AG09319 (cell line): ENCODE measurements around the gene SLC2A6.

ENCODE experiments used
- DNase-seq: peaks from one replicate; pipeline ENCODE4 v3.0.0-alpha.2; 2010; ENCODE audit warnings: low read depth; ENCODE audit errors: extremely low read depth
- CTCF ChIP-seq: IDR thresholded peaks from 2 replicates; pipeline ENCODE4 v1.5.1; 2011; ENCODE audit warnings: low read depth, mild to moderate bottlenecking, inconsistent platforms, low read length, moderate library complexity

Gene SLC2A6

GRCh38 chr9:133499132-133499891 is 20.4 kb upstream of the SLC2A6 start:
- DNase-seq, result no peak
- TF ChIP-seq CTCF, result no peak

GRCh38 chr9:133496861-133497842 is 18.3 kb upstream of the SLC2A6 start:
- no peak for DNase-seq
- TF ChIP-seq CTCF, result no peak

GRCh38 chr9:133495327-133496293 is 16.7 kb upstream of the SLC2A6 start:
- TF ChIP-seq CTCF, result no peak

GRCh38 chr9:133494636-133495326 is 15.9 kb upstream of the SLC2A6 start:
- no peak for TF ChIP-seq CTCF

More at GRCh38 chr9:133495327-133496293, 16.7 kb upstream of the SLC2A6 start:
- no peak for DNase-seq

GRCh38 chr9:133493845-133494540 is 15.1 kb upstream of the SLC2A6 start:
- TF ChIP-seq CTCF, result no peak

More at GRCh38 chr9:133494636-133495326, 15.9 kb upstream of the SLC2A6 start:
- no peak for DNase-seq

GRCh38 chr9:133493428-133493827 is 14.5 kb upstream of the SLC2A6 start:
- TF ChIP-seq CTCF, result no peak
- DNase-seq, result no peak

More at GRCh38 chr9:133493845-133494540, 15.1 kb upstream of the SLC2A6 start:
- DNase-seq, result no peak
